ENCODE data around the gene C1orf56.

- TF ChIP-seq ZNF530 (CRISPR knock-in tag; IDR thresholded peaks at IDR 0.05; ENCODE audit: low read depth) (no peak), ZBTB4 (CRISPR knock-in tag; IDR thresholded peaks at IDR 0.05; ENCODE audit: borderline replicate concordance) (peak; percentile 47; the same call in 1 of the 2 replicates), SUZ12 (IDR thresholded peaks at IDR 0.05; ENCODE audit: low read depth, low read length) (peak; percentile 37; the same call in 1 of the 2 replicates), HNRNPH1 (optimal IDR thresholded peaks at IDR 0.05; ENCODE audit: low read depth, low read length) (no peak), ZNF263 (CRISPR knock-in tag; IDR thresholded peaks at IDR 0.05) (peak; percentile 34; the same call in 1 of the 2 replicates), CTCF (CRISPR knock-in tag; IDR thresholded peaks at IDR 0.05) (no peak), MTF1 (CRISPR knock-in tag; IDR thresholded peaks at IDR 0.05) (no peak), ZNF550 (CRISPR knock-in tag; IDR thresholded peaks at IDR 0.05; ENCODE audit: borderline replicate concordance) (no peak)
Observed at GRCh38 chr1:151008244-151009205, 39.0 kb upstream of the C1orf56 start, which contains the start of gene PRUNE1.
